HUES6 (cell line): Measurements from ENCODE around the gene GFRAL.

Source experiments
- H3K27ac ChIP-seq: 2 replicates; pipeline ENCODE4 v1.7.0; 2013; ENCODE audit warnings: low read depth, mild to moderate bottlenecking, low read length, inconsistent platforms
- H3K27me3 ChIP-seq: 2 replicates; pipeline ENCODE4 v1.6.1; 2013; ENCODE audit warnings: low read length; ENCODE audit not compliant: control insufficient read depth, insufficient read depth
- H3K36me3 ChIP-seq: 2 replicates; pipeline ENCODE4 v1.6.1; 2013; ENCODE audit warnings: low read length; ENCODE audit not compliant: control insufficient read depth, insufficient read depth
- H3K4me1 ChIP-seq: 2 replicates; pipeline ENCODE4 v1.6.1; 2013; ENCODE audit warnings: low read length; ENCODE audit not compliant: control insufficient read depth, insufficient read depth
- H3K4me3 ChIP-seq: 2 replicates; pipeline ENCODE4 v1.5.1; 2013; ENCODE audit warnings: low read depth, low read length
- H3K9ac ChIP-seq: one replicate; pipeline ENCODE4 v1.6.1; 2013; ENCODE audit warnings: mild to moderate bottlenecking, low read length
- H3K9me3 ChIP-seq: 2 replicates; pipeline ENCODE4 v1.6.1; 2013; ENCODE audit warnings: low read depth, low read length; ENCODE audit not compliant: control insufficient read depth, insufficient read depth

GFRAL gene

GRCh38 chr6:55433446-55434130 is 106.3 kb downstream of the GFRAL start:
- no peaks in the 10 kb centered on the region for H3K9me3 ChIP-seq
- H3K27ac ChIP-seq: no peak overlapping the region
- no peaks in the 10 kb centered on the region for H3K27me3 ChIP-seq
- H3K4me3 ChIP-seq: no peak overlapping the region
- H3K9ac ChIP-seq: no peak overlapping the region
- H3K36me3 ChIP-seq: no peaks in the 10 kb centered on the region
- peaks cover 7% of the 10 kb centered on the region for H3K4me1 ChIP-seq

GRCh38 chr6:55437141-55437540 is 109.9 kb downstream of the GFRAL start:
- Histone ChIP-seq H3K4me1 (peaks cover 7% of the 10 kb centered on the region), H3K36me3 (no peaks in the 10 kb centered on the region), H3K4me3 (no peak overlapping the region), H3K9ac (no peak overlapping the region), H3K9me3 (no peaks in the 10 kb centered on the region), H3K27ac (no peak overlapping the region), H3K27me3 (no peaks in the 10 kb centered on the region)

DNA sequence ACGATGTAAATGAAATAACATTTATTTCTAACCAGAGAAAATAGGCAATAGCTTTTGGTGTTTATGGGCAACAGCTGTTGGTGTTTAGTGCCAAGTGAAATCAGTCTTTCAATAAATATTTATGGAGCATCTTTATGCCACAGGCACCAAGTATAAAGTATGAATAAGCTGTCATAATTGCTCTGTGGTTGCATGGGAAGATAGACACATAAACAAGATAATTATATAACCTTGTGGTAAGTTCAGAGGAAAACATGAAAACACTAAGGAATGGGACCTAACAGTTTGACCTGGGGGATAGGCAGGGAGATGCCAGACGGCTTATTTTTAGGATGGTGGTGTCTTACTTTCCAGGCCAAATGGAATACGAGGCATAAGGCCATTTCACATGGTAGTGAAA is 110.9 kb downstream of the GFRAL start:
- no peak overlapping the region for H3K27ac ChIP-seq
- no peak overlapping the region for H3K9ac ChIP-seq

DNA sequence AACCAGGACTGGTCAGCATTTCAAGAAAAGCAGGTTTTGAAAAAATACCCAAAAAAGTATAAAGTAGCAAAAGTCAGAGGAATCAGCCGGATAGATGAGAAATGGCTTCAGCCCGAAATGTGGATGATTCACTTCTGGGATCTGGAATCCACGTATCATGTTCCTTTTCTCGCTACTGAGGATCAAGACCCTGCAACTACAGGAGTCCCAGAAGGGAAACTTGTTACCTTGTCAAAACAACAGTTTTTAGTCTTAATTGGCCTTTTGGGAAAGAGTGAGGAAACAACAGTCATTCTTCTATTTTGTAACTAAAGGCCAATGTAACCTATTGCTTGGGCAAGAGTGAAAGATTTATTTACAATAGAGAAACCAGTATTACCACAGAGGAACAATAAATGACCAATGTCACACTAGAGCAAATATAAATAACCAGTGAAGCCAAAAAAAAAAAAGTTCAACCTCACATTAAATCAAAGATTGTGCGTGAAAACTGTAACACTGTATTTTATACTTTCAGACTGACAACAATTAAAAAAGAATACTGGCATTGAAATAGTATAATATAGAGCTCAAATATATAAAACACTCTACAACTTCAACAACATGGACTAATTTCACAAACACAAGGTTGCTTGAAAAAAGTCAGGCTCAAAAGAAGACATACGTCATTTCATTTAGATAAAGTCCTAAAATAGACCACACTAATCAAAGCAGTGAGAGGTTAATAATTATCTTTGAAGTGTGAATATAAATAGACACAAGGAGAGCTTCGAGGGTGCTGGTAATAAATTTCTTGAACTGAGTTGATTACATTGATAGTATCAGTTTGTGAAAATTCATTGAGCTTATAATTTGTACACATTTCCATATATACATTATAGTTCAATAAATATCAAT is 116.2 kb downstream of the GFRAL start:
- Histone ChIP-seq H3K27ac (no peak overlapping the region), H3K9me3 (no peaks in the 10 kb centered on the region), H3K9ac (no peak overlapping the region), H3K36me3 (no peaks in the 10 kb centered on the region), H3K4me3 (no peak overlapping the region), H3K27me3 (no peaks in the 10 kb centered on the region), H3K4me1 (no peaks in the 10 kb centered on the region)

More for the DNA sequence above, 110.9 kb downstream of the GFRAL start:
- peaks cover 6% of the 10 kb centered on the region for H3K4me1 ChIP-seq
- no peaks in the 10 kb centered on the region for H3K9me3 ChIP-seq
- H3K4me3 ChIP-seq: no peak overlapping the region
- no peaks in the 10 kb centered on the region for H3K27me3 ChIP-seq
- H3K36me3 ChIP-seq: no peaks in the 10 kb centered on the region

DNA sequence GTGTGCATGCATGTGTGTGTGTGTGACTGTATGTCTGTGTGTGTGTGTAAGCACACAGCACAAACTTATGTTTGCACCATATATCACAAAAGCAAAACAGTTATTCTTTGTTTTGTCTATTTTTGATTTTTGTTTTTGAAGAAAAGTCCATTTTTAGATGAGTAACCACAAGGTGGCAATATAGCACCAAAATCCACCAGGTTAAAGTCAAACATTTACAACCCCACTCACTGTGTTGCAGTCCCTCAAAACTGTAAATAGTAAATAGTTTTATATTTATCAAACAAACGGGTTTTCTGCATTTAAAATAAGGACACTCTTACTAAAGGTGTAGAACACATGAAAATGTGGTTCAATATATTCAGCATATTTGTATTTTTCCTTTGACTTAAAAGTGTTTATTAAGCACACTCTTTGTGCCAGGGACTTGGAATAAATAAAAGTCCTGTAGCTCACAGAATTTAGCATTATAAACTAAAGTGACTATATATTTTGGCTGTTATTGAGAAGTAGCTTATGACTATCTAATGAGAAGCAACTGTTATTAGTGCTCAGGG is 118.5 kb downstream of the GFRAL start:
- Histone ChIP-seq H3K36me3 (no peaks in the 10 kb centered on the region), H3K27ac (no peak overlapping the region), H3K27me3 (no peaks in the 10 kb centered on the region), H3K9ac (no peak overlapping the region), H3K4me1 (no peaks in the 10 kb centered on the region), H3K9me3 (no peaks in the 10 kb centered on the region), H3K4me3 (no peak overlapping the region)

DNA sequence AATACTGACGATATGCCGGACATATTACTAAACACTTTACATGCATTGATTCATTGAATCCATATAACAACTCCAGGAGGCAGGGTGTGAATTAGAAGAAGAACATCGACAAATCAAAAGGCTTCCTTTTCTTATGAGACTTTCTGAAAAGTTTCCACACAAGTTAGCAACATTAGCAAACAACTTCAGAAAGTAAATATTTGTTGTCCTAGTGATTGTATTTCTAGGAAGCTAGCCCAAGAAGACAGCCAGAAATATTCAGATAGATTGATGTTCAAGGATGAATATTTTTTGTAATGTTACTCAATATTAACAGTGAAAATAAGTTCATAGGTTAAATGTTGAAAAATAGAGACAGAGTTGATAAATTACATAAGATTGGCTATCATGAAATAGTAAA is 120.6 kb downstream of the GFRAL start:
- no peaks in the 10 kb centered on the region for H3K36me3 ChIP-seq
- H3K27ac ChIP-seq: no peak overlapping the region
- H3K27me3 ChIP-seq: no peaks in the 10 kb centered on the region
- no peaks in the 10 kb centered on the region for H3K9me3 ChIP-seq
- no peak overlapping the region for H3K4me3 ChIP-seq
- H3K9ac ChIP-seq: no peak overlapping the region
- no peaks in the 10 kb centered on the region for H3K4me1 ChIP-seq

- H3K27me3 ChIP-seq: no peaks in the 10 kb centered on the region
Measured at GRCh38 chr6:55448451-55448850, 121.2 kb downstream of the GFRAL start.

DNA sequence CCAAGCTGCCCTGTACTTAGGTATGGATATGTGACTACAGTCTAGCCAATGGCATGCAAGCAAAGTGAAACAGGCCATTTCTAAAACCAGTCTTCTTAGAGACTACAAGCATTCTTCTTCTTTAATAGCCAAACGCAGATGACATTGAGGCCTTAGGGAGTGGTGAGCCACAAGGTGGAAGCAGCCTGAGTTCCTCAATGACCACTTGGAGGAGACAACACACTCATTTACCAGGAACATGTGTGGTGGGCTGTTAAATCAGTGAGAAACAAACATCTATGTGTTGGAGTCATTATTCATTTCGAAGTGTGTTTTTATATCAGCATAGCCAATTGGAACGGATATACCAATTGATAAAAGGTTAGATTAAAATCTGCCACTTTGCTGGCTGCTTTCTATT is 122.0 kb downstream of the GFRAL start:
- no peaks in the 10 kb centered on the region for H3K9me3 ChIP-seq
- H3K4me1 ChIP-seq: no peaks in the 10 kb centered on the region
- no peaks in the 10 kb centered on the region for H3K27me3 ChIP-seq
- no peak overlapping the region for H3K9ac ChIP-seq
- H3K27ac ChIP-seq: no peak overlapping the region
- no peak overlapping the region for H3K4me3 ChIP-seq
- no peaks in the 10 kb centered on the region for H3K36me3 ChIP-seq

More at GRCh38 chr6:55448451-55448850, 121.2 kb downstream of the GFRAL start:
- no peak overlapping the region for H3K9ac ChIP-seq
- no peaks in the 10 kb centered on the region for H3K9me3 ChIP-seq
- no peak overlapping the region for H3K27ac ChIP-seq
- no peaks in the 10 kb centered on the region for H3K4me1 ChIP-seq
- no peak overlapping the region for H3K4me3 ChIP-seq
- no peaks in the 10 kb centered on the region for H3K36me3 ChIP-seq

GRCh38 chr6:55450005-55450404 is 122.7 kb downstream of the GFRAL start:
- Histone ChIP-seq H3K27ac (no peak overlapping the region), H3K36me3 (no peaks in the 10 kb centered on the region), H3K9me3 (no peaks in the 10 kb centered on the region), H3K4me1 (no peaks in the 10 kb centered on the region), H3K9ac (no peak overlapping the region), H3K4me3 (no peak overlapping the region), H3K27me3 (no peaks in the 10 kb centered on the region)
